Measurements from ENCODE around the gene CHST9. TPM values are rescaled to one million over a fixed set of nuclear protein-coding genes. Genes with fewer than 3 reads are reported as not detected.
A peak's percentile ranks its signal among the peaks of the same experiment; 100 is the strongest.

CHST9 gene
- total RNA-seq, 1 donor from 2014 or later = 2.0 TPM

- TF ChIP-seq CTCF (IDR thresholded peaks at IDR 0.05; ENCODE audit: borderline replicate concordance) = no peak
- intact Hi-C loops (cut with micrococcal nuclease) = no loop called here
- H3K4me1 ChIP-seq = no peaks in the 10 kb centered on the region
These were observed 66.1 kb downstream of the CHST9 start for GRCh38 chr18:27118973-27119372.

GRCh38 chr18:27114842-27115241, 70.3 kb downstream of the CHST9 start:
- intact Hi-C loops (cut with micrococcal nuclease) = no loop called here
- Histone ChIP-seq H3K27me3 (ENCODE audit: low read depth) (no peaks in the 10 kb centered on the region), H3K4me1 (no peaks in the 10 kb centered on the region), H3K4me3 (no peak overlapping the region), H3K27ac (replicated peaks) (no peak overlapping the region), H3K36me3 (no peaks in the 10 kb centered on the region), H3K9me3 (replicated peaks) (peaks cover 8% of the 10 kb centered on the region)
- no peak for TF ChIP-seq CTCF (IDR thresholded peaks at IDR 0.05; ENCODE audit: borderline replicate concordance)
- no peak for DNase-seq

More at GRCh38 chr18:27118973-27119372, 66.1 kb downstream of the CHST9 start:
- no peak overlapping the region for H3K4me3 ChIP-seq
- no peaks in the 10 kb centered on the region for H3K36me3 ChIP-seq
- DNase-seq = no peak
- no peaks in the 10 kb centered on the region for H3K9me3 ChIP-seq (replicated peaks)
- H3K27ac ChIP-seq (replicated peaks) = no peak overlapping the region
- H3K27me3 ChIP-seq (ENCODE audit: low read depth) = no peaks in the 10 kb centered on the region

GRCh38 chr18:27113358-27113757, 71.8 kb downstream of the CHST9 start:
- Histone ChIP-seq H3K4me3 (no peak overlapping the region), H3K36me3 (no peaks in the 10 kb centered on the region), H3K27me3 (ENCODE audit: low read depth) (no peaks in the 10 kb centered on the region), H3K4me1 (no peaks in the 10 kb centered on the region), H3K27ac (replicated peaks) (no peak overlapping the region), H3K9me3 (replicated peaks) (peaks cover 8% of the 10 kb centered on the region)
- TF ChIP-seq CTCF (IDR thresholded peaks at IDR 0.05; ENCODE audit: borderline replicate concordance) = no peak
- intact Hi-C loops (cut with micrococcal nuclease) = no loop called here
- DNase-seq = no peak

- H3K27me3 ChIP-seq (ENCODE audit: low read depth) = no peaks in the 10 kb centered on the region
- no peak overlapping the region for H3K27ac ChIP-seq (replicated peaks)
- DNase-seq = no peak
- H3K36me3 ChIP-seq = no peaks in the 10 kb centered on the region
- no peak overlapping the region for H3K4me3 ChIP-seq
- H3K4me1 ChIP-seq = no peaks in the 10 kb centered on the region
- intact Hi-C loops (cut with micrococcal nuclease) = no loop called here
- H3K9me3 ChIP-seq (replicated peaks) = peaks cover 8% of the 10 kb centered on the region
- no peak for TF ChIP-seq CTCF (IDR thresholded peaks at IDR 0.05; ENCODE audit: borderline replicate concordance)
These were observed 74.8 kb downstream of the CHST9 start for GRCh38 chr18:27110319-27110718.

GRCh38 chr18:27109451-27109850, 75.7 kb downstream of the CHST9 start:
- H3K9me3 ChIP-seq (replicated peaks) = peaks cover 8% of the 10 kb centered on the region
- H3K4me1 ChIP-seq = no peaks in the 10 kb centered on the region
- no peak overlapping the region for H3K4me3 ChIP-seq
- TF ChIP-seq CTCF (IDR thresholded peaks at IDR 0.05; ENCODE audit: borderline replicate concordance) = no peak
- no peaks in the 10 kb centered on the region for H3K27me3 ChIP-seq (ENCODE audit: low read depth)
- H3K36me3 ChIP-seq = no peaks in the 10 kb centered on the region
- H3K27ac ChIP-seq (replicated peaks) = no peak overlapping the region
- intact Hi-C loops (cut with micrococcal nuclease) = no loop called here
- peak; percentile 17 for DNase-seq

GRCh38 chr18:27108842-27109241, 76.3 kb downstream of the CHST9 start:
- no peak overlapping the region for H3K4me3 ChIP-seq
- TF ChIP-seq CTCF (IDR thresholded peaks at IDR 0.05; ENCODE audit: borderline replicate concordance) = no peak
- no peaks in the 10 kb centered on the region for H3K4me1 ChIP-seq
- no peak for DNase-seq
- no peaks in the 10 kb centered on the region for H3K27me3 ChIP-seq (ENCODE audit: low read depth)
- H3K36me3 ChIP-seq = no peaks in the 10 kb centered on the region
- intact Hi-C loops (cut with micrococcal nuclease) = no loop called here
- H3K9me3 ChIP-seq (replicated peaks) = peaks cover 8% of the 10 kb centered on the region
- H3K27ac ChIP-seq (replicated peaks) = no peak overlapping the region

Measured in left ventricle myocardium inferior (tissue), 1 donor.